GM23338 (cell line): ENCODE results near the gene CCSER2. TPM values are rescaled to one million over a fixed set of nuclear protein-coding genes. Genes with fewer than 3 reads are reported as not detected.

Experiments used
- ATAC-seq: fragments of 200-7000 bp; cut with Tn5 transposase; 3 replicates; pipeline ENCODE4 v1.9.1; 2020
- DNase-seq: peaks from one replicate; pipeline ENCODE4 v3.0.0-alpha.2; 2015; ENCODE audit warnings: low spot score
- H2AFZ ChIP-seq: fragments of 200-600 bp; sonication (generic); 2 replicates; pipeline ENCODE4 v1.8.0; 2016; ENCODE audit warnings: antibody characterized with exemption, mild to moderate bottlenecking, moderate library complexity
- H3F3A ChIP-seq: fragments of 200-600 bp; sonication (generic); replicated peaks from 2 replicates; pipeline ENCODE4 v1.8.0; 2017; ENCODE audit warnings: antibody characterized with exemption, mixed run types, low read depth
- H3K27ac ChIP-seq: fragments of 200-600 bp; sonication (generic); 2 replicates; pipeline ENCODE4 v1.6.1; 2016; ENCODE audit warnings: low read depth
- H3K27me3 ChIP-seq: fragments of 200-600 bp; sonication (generic); 2 replicates; pipeline ENCODE4 v1.8.0; 2016; ENCODE audit warnings: mild to moderate bottlenecking, mixed run types, moderate library complexity; ENCODE audit not compliant: insufficient read depth
- H3K36me3 ChIP-seq: fragments of 200-600 bp; sonication (generic); 2 replicates; pipeline ENCODE4 v1.8.0; 2016; ENCODE audit warnings: mild to moderate bottlenecking; ENCODE audit not compliant: insufficient read depth
- H3K4me1 ChIP-seq: fragments of 200-600 bp; sonication (generic); 2 replicates; pipeline ENCODE4 v1.8.0; 2016; ENCODE audit warnings: mild to moderate bottlenecking, moderate library complexity; ENCODE audit not compliant: insufficient read depth
- H3K4me2 ChIP-seq: fragments of 200-600 bp; sonication (generic); 2 replicates; pipeline ENCODE4 v1.7.1; 2017; ENCODE audit warnings: mixed run types
- H3K4me3 ChIP-seq: fragments of 200-600 bp; sonication (generic); 2 replicates; pipeline ENCODE4 v1.6.1; 2016; ENCODE audit warnings: mixed run types
- H3K79me2 ChIP-seq: fragments of 200-600 bp; sonication (generic); replicated peaks from 2 replicates; pipeline ENCODE4 v1.8.0; 2017; ENCODE audit warnings: mild to moderate bottlenecking; ENCODE audit not compliant: insufficient read depth
- H3K9me2 ChIP-seq: fragments of 200-600 bp; sonication (generic); 2 replicates; pipeline ENCODE4 v1.8.0; 2017; ENCODE audit not compliant: insufficient read depth
- H4K20me1 ChIP-seq: fragments of 200-600 bp; sonication (generic); replicated peaks from 2 replicates; pipeline ENCODE4 v1.8.0; 2017; ENCODE audit warnings: mild to moderate bottlenecking; ENCODE audit not compliant: insufficient read depth
- H3K27ac Mint-ChIP-seq: 2 replicates; pipeline ENCODE4 v1.8.0; 2020; ENCODE audit warnings: inconsistent platforms, mild to moderate bottlenecking, moderate library complexity, mixed read lengths
- H3K27me3 Mint-ChIP-seq: 3 replicates; pipeline ENCODE4 v1.8.0; 2022; ENCODE audit warnings: low read depth, mild to moderate bottlenecking, moderate library complexity, mixed read lengths, inconsistent platforms; ENCODE audit not compliant: insufficient read depth, poor library complexity
- H3K36me3 Mint-ChIP-seq: 3 replicates; pipeline ENCODE4 v1.8.0; 2021; ENCODE audit warnings: low read depth, mild to moderate bottlenecking, inconsistent platforms, moderate library complexity, mixed read lengths
- H3K4me1 Mint-ChIP-seq: 3 replicates; pipeline ENCODE4 v1.8.0; 2020; ENCODE audit warnings: mild to moderate bottlenecking, inconsistent platforms, mixed read lengths
- H3K4me3 Mint-ChIP-seq: 3 replicates; pipeline ENCODE4 v1.8.0; 2021; ENCODE audit warnings: moderate library complexity, mild to moderate bottlenecking, inconsistent platforms, mixed read lengths
- H3K9me3 Mint-ChIP-seq: 3 replicates; pipeline ENCODE4 v1.8.0; 2020; ENCODE audit warnings: moderate library complexity, mild to moderate bottlenecking, inconsistent platforms, mixed read lengths
- CREB1 ChIP-seq: fragments of 250-450 bp; sonication (Bioruptor Pico); IDR thresholded peaks from 2 replicates; pipeline ENCODE4 v1.5.0; 2020; ENCODE audit warnings: low read depth, mild to moderate bottlenecking, moderate library complexity
- EZH2 ChIP-seq: fragments of 200-600 bp; sonication (generic); IDR thresholded peaks from one replicate; pipeline ENCODE4 v1.8.0; 2017; ENCODE audit warnings: antibody characterized with exemption, mild to moderate bottlenecking, low read depth; ENCODE audit not compliant: unreplicated experiment
- JUNB ChIP-seq: IDR thresholded peaks from one replicate; pipeline ENCODE4 v1.6.1; 2016; ENCODE audit warnings: antibody characterized with exemption; ENCODE audit not compliant: unreplicated experiment
- POLR2AphosphoS5 ChIP-seq: IDR thresholded peaks from 2 replicates; pipeline ENCODE4 v1.6.1; 2016; ENCODE audit warnings: antibody characterized with exemption, low read depth
- ZNF331 ChIP-seq: fragments of 250-450 bp; sonication (Bioruptor Pico); IDR thresholded peaks from 2 replicates; pipeline ENCODE4 v1.5.0; 2020; ENCODE audit warnings: low read depth, mild to moderate bottlenecking, moderate library complexity
- polyA plus RNA-seq: library from polyadenylated mRNA; unstranded; fragments of >200 nt; fragmentation: Nextera tagmentation; extraction: Ambion mirVana; gene quantifications from 2 replicates; pipeline ENCODE4 v1.2.1, GENCODE V29; 2016
- total RNA-seq: library from RNA; depleted of rRNA; stranded (reverse); fragments of >200 nt; shearing (Covaris generic); gene quantifications from 2 replicates; pipeline ENCODE4 v1.2.3, GENCODE V29; 2014
- TF ChIP-seq, protein P1 (sequence below): fragments of 250-450 bp; sonication (Bioruptor Pico); IDR thresholded peaks from 2 replicates; pipeline ENCODE4 v1.5.0; 2020; ENCODE audit warnings: mild to moderate bottlenecking, moderate library complexity
- TF ChIP-seq, protein P2 (sequence below): IDR thresholded peaks from 2 replicates; pipeline ENCODE4 v1.6.1; 2016; ENCODE audit warnings: antibody characterized with exemption

CCSER2 gene
- total and polyA plus RNA-seq, 2 experiments from 2014 or later = 30.6 to 37.2 TPM

DNA sequence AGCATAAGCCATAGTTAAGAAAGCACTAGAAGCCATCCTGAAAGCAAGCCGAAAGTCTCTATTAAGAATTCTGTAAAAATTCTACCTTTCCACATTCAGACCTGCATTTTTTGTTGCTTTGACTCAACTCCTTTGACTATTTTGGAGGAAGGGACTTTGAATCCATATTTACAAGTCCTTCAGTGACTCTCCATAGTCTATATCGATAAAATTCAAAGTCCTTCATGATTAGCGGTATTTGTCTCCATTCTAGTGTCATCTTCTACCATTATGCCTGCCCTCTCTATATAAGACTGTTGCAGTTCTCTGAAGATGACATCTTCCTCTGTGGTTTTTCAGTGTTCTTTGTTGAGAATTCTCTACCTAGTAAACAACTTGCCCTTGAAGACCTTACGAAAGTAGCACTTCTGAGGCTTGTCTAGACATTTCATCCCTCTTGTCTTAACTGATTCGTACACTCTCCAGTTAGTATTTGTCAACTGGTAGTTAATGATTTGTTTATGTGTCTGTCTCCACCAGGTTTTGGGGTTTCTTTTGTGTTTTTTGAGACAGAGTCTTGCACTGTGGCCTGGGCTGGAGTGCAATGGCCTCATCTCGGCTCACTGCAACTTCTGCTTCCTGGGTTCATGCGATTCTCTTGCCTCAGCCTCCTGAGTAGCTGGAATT is 1.7 kb downstream of the CCSER2 start (continued):
- TF ChIP-seq, protein P1, sequence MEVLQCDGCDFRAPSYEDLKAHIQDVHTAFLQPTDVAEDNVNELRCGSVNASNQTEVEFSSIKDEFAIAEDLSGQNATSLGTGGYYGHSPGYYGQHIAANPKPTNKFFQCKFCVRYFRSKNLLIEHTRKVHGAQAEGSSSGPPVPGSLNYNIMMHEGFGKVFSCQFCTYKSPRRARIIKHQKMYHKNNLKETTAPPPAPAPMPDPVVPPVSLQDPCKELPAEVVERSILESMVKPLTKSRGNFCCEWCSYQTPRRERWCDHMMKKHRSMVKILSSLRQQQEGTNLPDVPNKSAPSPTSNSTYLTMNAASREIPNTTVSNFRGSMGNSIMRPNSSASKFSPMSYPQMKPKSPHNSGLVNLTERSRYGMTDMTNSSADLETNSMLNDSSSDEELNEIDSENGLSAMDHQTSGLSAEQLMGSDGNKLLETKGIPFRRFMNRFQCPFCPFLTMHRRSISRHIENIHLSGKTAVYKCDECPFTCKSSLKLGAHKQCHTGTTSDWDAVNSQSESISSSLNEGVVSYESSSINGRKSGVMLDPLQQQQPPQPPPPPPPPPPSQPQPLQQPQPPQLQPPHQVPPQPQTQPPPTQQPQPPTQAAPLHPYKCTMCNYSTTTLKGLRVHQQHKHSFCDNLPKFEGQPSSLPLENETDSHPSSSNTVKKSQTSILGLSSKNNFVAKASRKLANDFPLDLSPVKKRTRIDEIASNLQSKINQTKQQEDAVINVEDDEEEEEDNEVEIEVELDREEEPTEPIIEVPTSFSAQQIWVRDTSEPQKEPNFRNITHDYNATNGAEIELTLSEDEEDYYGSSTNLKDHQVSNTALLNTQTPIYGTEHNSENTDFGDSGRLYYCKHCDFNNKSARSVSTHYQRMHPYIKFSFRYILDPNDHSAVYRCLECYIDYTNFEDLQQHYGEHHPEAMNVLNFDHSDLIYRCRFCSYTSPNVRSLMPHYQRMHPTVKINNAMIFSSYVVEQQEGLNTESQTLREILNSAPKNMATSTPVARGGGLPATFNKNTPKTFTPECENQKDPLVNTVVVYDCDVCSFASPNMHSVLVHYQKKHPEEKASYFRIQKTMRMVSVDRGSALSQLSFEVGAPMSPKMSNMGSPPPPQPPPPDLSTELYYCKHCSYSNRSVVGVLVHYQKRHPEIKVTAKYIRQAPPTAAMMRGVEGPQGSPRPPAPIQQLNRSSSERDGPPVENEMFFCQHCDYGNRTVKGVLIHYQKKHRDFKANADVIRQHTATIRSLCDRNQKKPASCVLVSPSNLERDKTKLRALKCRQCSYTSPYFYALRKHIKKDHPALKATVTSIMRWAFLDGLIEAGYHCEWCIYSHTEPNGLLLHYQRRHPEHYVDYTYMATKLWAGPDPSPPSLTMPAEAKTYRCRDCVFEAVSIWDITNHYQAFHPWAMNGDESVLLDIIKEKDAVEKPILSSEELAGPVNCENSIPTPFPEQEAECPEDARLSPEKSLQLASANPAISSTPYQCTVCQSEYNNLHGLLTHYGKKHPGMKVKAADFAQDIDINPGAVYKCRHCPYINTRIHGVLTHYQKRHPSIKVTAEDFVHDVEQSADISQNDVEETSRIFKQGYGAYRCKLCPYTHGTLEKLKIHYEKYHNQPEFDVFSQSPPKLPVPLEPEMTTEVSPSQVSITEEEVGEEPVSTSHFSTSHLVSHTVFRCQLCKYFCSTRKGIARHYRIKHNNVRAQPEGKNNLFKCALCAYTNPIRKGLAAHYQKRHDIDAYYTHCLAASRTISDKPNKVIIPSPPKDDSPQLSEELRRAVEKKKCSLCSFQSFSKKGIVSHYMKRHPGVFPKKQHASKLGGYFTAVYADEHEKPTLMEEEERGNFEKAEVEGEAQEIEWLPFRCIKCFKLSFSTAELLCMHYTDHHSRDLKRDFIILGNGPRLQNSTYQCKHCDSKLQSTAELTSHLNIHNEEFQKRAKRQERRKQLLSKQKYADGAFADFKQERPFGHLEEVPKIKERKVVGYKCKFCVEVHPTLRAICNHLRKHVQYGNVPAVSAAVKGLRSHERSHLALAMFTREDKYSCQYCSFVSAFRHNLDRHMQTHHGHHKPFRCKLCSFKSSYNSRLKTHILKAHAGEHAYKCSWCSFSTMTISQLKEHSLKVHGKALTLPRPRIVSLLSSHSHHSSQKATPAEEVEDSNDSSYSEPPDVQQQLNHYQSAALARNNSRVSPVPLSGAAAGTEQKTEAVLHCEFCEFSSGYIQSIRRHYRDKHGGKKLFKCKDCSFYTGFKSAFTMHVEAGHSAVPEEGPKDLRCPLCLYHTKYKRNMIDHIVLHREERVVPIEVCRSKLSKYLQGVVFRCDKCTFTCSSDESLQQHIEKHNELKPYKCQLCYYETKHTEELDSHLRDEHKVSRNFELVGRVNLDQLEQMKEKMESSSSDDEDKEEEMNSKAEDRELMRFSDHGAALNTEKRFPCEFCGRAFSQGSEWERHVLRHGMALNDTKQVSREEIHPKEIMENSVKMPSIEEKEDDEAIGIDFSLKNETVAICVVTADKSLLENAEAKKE (CRISPR knock-in tag) = no peak
- TF ChIP-seq EZH2 (no peak), POLR2AphosphoS5 (no peak), CREB1 (no peak), ZNF331 (CRISPR knock-in tag) (no peak), JUNB (no peak)
- TF ChIP-seq, protein P2, sequence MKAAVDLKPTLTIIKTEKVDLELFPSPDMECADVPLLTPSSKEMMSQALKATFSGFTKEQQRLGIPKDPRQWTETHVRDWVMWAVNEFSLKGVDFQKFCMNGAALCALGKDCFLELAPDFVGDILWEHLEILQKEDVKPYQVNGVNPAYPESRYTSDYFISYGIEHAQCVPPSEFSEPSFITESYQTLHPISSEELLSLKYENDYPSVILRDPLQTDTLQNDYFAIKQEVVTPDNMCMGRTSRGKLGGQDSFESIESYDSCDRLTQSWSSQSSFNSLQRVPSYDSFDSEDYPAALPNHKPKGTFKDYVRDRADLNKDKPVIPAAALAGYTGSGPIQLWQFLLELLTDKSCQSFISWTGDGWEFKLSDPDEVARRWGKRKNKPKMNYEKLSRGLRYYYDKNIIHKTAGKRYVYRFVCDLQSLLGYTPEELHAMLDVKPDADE = no peak

DNA sequence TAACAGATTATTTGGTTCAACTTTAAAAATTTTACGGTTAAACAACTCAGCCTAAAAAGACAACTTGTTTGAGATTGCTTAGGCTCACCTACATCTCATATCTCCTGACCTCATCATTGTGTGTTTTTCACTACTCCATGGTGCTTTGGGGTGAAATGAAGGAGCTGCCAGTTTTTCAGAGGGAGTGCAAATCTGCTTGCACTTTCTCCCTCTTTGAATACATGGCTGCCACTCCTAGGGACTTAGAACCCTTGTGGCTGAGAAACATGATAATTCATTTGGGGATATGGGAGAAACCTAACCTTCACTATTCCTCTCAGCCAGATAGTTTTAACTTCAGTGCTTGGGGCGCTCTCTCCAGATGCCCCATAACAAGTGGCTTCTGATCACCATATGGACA is 2.7 kb downstream of the CCSER2 start:
- Histone ChIP-seq H4K20me1 (peaks cover 25% of the 10 kb centered on the region), H3K36me3 (no peaks in the 10 kb centered on the region), H3F3A (no peaks in the 10 kb centered on the region), H3K4me1 (peaks cover 39% of the 10 kb centered on the region), H3K4me3 (no peak overlapping the region), H3K4me2 (0 out of 2 replicates have a peak overlapping the region, but pooled peaks have one; percentile 77), H3K9me2 (no peaks in the 10 kb centered on the region), H3K27ac (no peak overlapping the region), H2AFZ (no peak overlapping the region), H3K27me3 (no peaks in the 10 kb centered on the region), H3K79me2 (peaks cover 67% of the 10 kb centered on the region)
- Mint-ChIP-seq H3K4me3 (peak overlapping the region; percentile 40; the same call in 1 of the 3 replicates), H3K4me1 (peaks cover 42% of the 10 kb centered on the region), H3K9me3 (no peaks in the 10 kb centered on the region; the same call in 2 of the 3 replicates), H3K27me3 (peaks cover 2% of the 10 kb centered on the region), H3K36me3 (no peaks in the 10 kb centered on the region; the same call in 2 of the 3 replicates), H3K27ac (no peak overlapping the region)
- ATAC-seq (no peak), DNase-seq (no peak)
- TF ChIP-seq, protein P1 (CRISPR knock-in tag) = no peak
- no peak for TF ChIP-seq JUNB
